Prostate gland (tissue), 2 donors: ENCODE data around the gene INPP5B. TPM values are rescaled to one million over a fixed set of nuclear protein-coding genes. Genes with fewer than 3 reads are reported as not detected.
"Not testable (repeated sequence)": the region's sequence is repeated elsewhere in the genome, so short reads cannot be mapped to it uniquely, and the experiment has no call there.

Experiments
- DNase-seq: peaks from one replicate; pipeline ENCODE4 v3.0.0-alpha.2; 2019; ENCODE audit warnings: low spot score
- H3K27ac ChIP-seq, 2 donors: fragments of 200-600 bp; sonication (generic); 2 replicates each; pipeline ENCODE4 v1.5.1; 2017 to 2019
- H3K27me3 ChIP-seq: fragments of 200-600 bp; sonication (generic); replicated peaks from 2 replicates; pipeline ENCODE4 v1.5.1; 2019; ENCODE audit not compliant: insufficient read depth
- H3K36me3 ChIP-seq, 2 donors: fragments of 200-600 bp; sonication (generic); 1 replicate in 1 of 2; 2 replicates in 1 of 2; pipeline versions ENCODE4 v1.5.1 to v1.8.1; 2017 to 2019
- H3K4me1 ChIP-seq: fragments of 200-600 bp; sonication (generic); replicated peaks from 2 replicates; pipeline ENCODE4 v1.5.1; 2019
- H3K4me3 ChIP-seq, 2 donors: fragments of 200-600 bp; sonication (generic); 2 replicates each; pipeline ENCODE4 v1.5.1; 2017 to 2019
- H3K9me3 ChIP-seq: fragments of 200-600 bp; sonication (generic); 2 replicates; pipeline ENCODE4 v1.5.1; 2017
- POLR2A ChIP-seq: fragments of 450-650 bp; IDR thresholded peaks from one replicate; pipeline ENCODE4 v1.6.1; 2016; ENCODE audit warnings: antibody characterized with exemption, mild to moderate bottlenecking
- POLR2AphosphoS5 ChIP-seq: sonication (generic); formaldehyde crosslinking; IDR thresholded peaks from one replicate; pipeline ENCODE4 v1.6.1; 2017; ENCODE audit warnings: antibody characterized with exemption
- WGBS: methylation state at CpG from one replicate; pipeline ENCODE4 v1.1.5; 2018; 5-methylcytosine and 5-hydroxymethylcytosine counted together
- intact Hi-C: fragments of 100-400 bp; cut with DNase I; formaldehyde crosslinking; loops from one replicate; pipeline ENCODE4 v1.14.2; 2022
- total RNA-seq, 2 donors: library from RNA; depleted of rRNA; stranded (reverse); fragments of >200 nt; gene quantifications; one replicate each; pipeline ENCODE4 v1.1.0, GENCODE V29; 2016
- TF ChIP-seq, protein P1 (sequence below), 4 experiments: fragments of 200-600 bp in 2 of 4; fragments of 450-650 bp in 2 of 4; sonication (generic) in 2 of 4; IDR thresholded peaks; 1 replicate in 3 of 4; 2 replicates in 1 of 4; pipeline ENCODE4 v1.5.1; 2016 to 2019; ENCODE audit warnings: antibody characterized with exemption in 4 of 4, mild to moderate bottlenecking in 2 of 4, moderate library complexity in 2 of 4

The INPP5B gene
- total RNA-seq, 2 donors from 2014 or later = 12.8 to 20.8 TPM

DNA sequence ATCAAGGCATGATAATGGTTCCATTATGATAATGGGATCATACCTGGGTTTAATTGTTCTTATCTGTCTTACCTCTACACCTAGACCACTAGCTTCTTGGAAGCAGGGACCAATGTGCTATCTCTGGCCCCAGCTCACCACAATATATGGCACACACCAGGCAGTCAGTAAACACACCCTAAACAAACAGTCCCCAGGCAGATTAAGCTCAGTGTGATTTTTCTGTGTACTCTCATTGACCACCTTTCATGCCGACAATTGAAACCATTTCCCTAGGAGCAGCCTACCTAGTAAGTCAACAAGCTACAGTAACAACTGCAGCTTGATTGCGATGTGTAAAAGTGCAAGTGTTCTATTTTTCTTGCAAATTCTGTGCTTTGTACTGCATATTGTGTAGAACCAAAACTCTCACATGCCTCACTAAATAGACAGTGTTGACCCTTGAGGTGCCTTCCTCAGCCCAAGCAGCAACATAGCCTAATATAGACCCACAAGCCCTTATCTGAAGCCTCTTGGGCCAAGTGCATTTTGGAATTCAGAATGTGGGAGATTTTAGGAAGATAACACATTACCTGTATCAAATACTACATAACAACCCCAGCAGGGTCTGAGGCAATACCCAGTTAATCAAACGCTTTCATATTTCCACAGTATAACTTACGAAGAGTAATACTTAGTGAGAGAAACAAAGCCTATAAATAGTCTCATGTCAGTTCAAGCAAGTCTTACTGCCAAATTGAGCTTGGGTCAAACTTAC is 32.0 kb downstream of the INPP5B start:
- Histone ChIP-seq H3K36me3 (no peaks in the 10 kb centered on the region), H3K4me1 (no peaks in the 10 kb centered on the region), H3K4me3 (no peak overlapping the region), H3K27ac (no peak overlapping the region), H3K9me3 (no peaks in the 10 kb centered on the region), H3K27me3 (no peaks in the 10 kb centered on the region)
- DNase-seq = no peak
- 63% methylated on average over 4 of the region's 4 CpGs for WGBS
- no peak for TF ChIP-seq POLR2AphosphoS5
- intact Hi-C loops = no loop called here

DNA sequence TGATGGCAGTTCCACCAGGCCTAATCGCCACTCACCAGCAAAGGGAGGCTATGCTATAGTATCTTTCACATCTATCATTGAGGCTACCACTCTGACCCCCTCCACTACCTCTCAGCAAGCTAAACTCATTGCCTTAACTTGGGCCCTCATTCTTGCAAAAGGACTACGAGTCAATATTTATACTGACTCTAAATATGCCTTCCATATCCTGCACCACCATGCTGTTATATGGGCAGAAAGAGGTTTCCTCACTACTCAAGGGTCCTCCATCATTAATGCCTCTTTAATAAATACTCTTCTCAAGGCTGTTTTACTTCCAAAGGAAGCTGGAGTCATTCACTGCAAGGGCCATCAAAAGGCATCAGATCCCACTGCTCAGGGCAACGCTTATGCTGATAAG is 35.4 kb downstream of the INPP5B start:
- intact Hi-C loops, DNase-seq, H3K9me3 ChIP-seq, H3K36me3 ChIP-seq, H3K27me3 ChIP-seq, H3K27ac ChIP-seq, H3K4me3 ChIP-seq, H3K4me1 ChIP-seq: not testable (repeated sequence)
- WGBS = 96% methylated on average over 3 of the region's 3 CpGs

DNA sequence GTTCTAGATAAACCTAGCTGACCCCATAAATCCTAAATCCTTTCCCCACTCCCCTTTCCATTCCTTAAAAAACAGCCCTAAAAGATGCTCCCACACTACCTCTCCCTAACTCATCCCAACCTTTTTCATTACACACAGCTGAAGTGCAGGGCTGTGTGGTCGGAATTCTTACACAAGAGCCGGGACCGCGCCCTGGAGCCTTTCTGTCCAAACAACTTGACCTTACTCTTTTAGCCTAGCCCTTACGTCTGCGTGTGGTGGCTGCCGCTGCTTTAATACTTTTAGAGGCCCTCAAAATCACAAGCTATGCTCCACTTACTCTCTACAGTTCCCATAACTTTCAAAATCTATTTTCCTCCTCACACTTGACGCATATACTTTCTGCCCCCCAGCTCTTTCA is 36.0 kb downstream of the INPP5B start:
- H3K27me3 ChIP-seq, H3K4me3 ChIP-seq, H3K4me1 ChIP-seq, H3K9me3 ChIP-seq, DNase-seq, intact Hi-C loops, H3K27ac ChIP-seq, H3K36me3 ChIP-seq: not testable (repeated sequence)
- 97% methylated on average over 8 of the region's 8 CpGs for WGBS

DNA sequence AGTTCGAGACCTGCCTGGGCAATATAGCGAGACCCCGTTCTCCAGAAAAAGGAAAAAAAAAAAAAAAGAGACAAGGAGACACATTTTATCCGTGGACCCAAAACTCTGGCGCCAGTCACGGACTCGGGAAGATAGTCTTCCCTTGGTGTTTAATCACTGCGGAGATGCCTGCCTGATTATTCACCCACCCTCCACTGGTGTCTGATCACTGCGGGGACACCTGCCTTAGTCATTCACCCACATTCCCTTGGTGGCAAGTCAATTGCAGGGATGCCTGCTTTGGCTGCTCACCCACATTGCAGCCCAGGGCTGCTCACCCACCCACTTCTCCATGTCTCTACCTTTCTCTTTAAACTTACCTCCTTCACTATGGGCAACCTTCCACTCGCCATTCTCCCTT is 38.3 kb downstream of the INPP5B start:
- intact Hi-C loops, H3K36me3 ChIP-seq, H3K27ac ChIP-seq, H3K9me3 ChIP-seq, H3K27me3 ChIP-seq, H3K4me3 ChIP-seq, H3K4me1 ChIP-seq, DNase-seq: not testable (repeated sequence)
- 97% methylated on average over 10 of the region's 10 CpGs for WGBS

DNA sequence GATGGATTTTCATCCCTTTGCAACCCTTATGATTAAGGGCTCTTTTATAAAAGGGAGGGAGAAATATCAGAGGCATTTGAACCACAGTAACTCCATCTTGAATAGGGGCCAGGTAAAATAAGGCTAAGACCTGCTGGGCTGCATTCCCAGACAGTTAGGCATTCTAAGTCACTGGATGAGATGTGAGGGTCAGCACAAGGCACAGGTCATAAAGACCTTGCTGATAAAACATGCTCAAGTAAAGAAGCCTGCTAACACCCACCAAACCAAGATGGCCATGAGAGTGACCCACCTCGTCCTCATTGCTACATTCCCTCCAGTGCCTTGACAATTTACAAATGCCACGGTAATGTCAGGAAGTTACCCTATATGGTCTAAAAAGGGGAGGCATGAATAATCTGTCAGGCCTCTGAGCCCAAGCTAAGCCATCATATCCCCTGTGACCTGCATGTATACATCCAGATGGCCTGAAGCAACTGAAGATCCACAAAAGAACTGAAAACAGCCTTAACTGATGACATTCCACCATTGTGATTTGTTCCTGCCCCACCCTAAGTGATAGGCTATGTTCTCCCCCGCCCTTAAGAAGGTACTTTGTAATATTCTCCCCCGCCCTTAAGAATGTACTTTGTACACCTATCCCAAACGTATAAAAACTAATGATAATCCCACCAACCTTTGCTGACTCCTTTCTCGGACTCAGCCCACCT is 39.3 kb downstream of the INPP5B start:
- H3K27me3 ChIP-seq, H3K4me3 ChIP-seq, H3K36me3 ChIP-seq, H3K4me1 ChIP-seq, intact Hi-C loops, DNase-seq, H3K27ac ChIP-seq, H3K9me3 ChIP-seq: not testable (repeated sequence)
- 95% methylated on average over 6 of the region's 6 CpGs for WGBS

DNA sequence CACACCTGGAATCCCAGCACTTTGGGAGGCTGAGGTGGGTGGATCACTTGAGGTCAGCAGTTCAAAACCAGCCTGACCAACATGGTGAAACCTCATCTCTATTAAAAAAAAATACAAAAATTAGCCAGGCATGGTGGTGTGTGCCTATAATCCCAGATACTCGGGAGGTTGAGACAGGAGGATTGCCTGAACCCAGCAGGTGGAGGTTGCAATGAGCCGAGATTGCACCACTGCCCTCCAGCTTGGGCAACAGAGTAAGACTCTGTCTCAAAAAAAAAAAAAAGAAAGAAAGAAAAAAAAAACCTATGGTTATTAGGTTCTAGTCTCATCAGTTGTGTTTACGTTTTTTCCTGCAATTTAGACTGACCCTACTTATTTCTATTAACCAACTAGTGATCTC is 40.3 kb downstream of the INPP5B start:
- intact Hi-C loops, H3K36me3 ChIP-seq: not testable (repeated sequence)
- 95% methylated on average over 3 of the region's 3 CpGs for WGBS

DNA sequence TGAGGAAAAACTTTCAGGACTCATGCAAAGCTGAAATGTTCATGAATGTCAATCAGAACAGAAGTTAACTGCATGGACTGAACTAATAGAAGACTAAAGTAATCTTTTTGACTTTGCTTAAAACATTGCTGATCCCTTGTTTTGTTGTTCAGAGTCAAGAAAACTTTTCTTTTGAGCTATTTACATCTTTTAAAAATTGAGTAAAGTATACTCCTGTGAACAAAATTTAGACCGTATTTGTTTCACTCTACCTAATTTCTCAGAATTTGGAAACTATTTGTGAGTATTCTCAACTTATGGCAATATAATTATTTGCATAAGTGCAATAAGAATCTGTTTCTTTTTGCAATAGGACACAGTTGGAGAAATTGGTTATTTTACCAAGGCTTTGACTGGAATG is 41.1 kb downstream of the INPP5B start:
- no peaks in the 10 kb centered on the region for H3K27me3 ChIP-seq
- no peaks in the 10 kb centered on the region for H3K4me1 ChIP-seq
- intact Hi-C loops = no loop called here
- no peaks in the 10 kb centered on the region for H3K36me3 ChIP-seq
- WGBS = 96% methylated on average over 1 of the region's 1 CpG
- H3K9me3 ChIP-seq = no peaks in the 10 kb centered on the region
- no peak overlapping the region for H3K4me3 ChIP-seq
- DNase-seq = no peak
- TF ChIP-seq, protein P1, sequence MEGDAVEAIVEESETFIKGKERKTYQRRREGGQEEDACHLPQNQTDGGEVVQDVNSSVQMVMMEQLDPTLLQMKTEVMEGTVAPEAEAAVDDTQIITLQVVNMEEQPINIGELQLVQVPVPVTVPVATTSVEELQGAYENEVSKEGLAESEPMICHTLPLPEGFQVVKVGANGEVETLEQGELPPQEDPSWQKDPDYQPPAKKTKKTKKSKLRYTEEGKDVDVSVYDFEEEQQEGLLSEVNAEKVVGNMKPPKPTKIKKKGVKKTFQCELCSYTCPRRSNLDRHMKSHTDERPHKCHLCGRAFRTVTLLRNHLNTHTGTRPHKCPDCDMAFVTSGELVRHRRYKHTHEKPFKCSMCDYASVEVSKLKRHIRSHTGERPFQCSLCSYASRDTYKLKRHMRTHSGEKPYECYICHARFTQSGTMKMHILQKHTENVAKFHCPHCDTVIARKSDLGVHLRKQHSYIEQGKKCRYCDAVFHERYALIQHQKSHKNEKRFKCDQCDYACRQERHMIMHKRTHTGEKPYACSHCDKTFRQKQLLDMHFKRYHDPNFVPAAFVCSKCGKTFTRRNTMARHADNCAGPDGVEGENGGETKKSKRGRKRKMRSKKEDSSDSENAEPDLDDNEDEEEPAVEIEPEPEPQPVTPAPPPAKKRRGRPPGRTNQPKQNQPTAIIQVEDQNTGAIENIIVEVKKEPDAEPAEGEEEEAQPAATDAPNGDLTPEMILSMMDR (IDR thresholded peaks at IDR 0.05) = no peak
- TF ChIP-seq POLR2AphosphoS5 (no peak), POLR2A (no peak)
- H3K27ac ChIP-seq = no peak overlapping the region

More for the DNA sequence above, 40.3 kb downstream of the INPP5B start:
- H3K27me3 ChIP-seq, H3K4me1 ChIP-seq, DNase-seq, H3K27ac ChIP-seq, H3K9me3 ChIP-seq, H3K4me3 ChIP-seq: not testable (repeated sequence)

DNA sequence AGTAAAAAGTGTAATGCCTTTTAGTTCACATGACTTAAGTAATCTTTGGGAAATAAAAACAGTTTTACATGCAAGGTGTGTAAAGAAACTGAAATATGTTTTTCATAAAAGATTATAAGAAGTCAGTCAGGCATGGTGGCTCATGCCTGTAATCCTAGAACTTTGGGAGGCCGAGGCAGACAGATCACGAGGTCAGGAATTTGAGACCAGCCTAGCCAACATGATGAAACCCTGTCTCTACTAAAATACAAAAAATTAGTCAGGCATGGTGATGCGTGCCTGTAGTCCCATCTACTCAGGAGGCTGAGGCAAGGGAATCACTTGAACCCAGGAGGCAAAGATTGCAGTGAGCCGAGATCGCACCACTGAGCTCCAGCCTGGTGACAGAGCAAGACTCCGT is 42.9 kb downstream of the INPP5B start:
- H3K27me3 ChIP-seq, intact Hi-C loops, H3K27ac ChIP-seq, H3K9me3 ChIP-seq, H3K36me3 ChIP-seq, H3K4me3 ChIP-seq, DNase-seq, H3K4me1 ChIP-seq: not testable (repeated sequence)
- 95% methylated on average over 6 of the region's 6 CpGs for WGBS
